ENCODE data around the gene KRAS.

The KRAS gene

GRCh38 chr12:25241167-25242020 is 9.3 kb downstream of the KRAS start:
- no peaks in the 10 kb centered on the region for H3K27me3 ChIP-seq (ENCODE audit: control insufficient read depth in 3 of 3, insufficient read depth in 3 of 3, low read depth in 1 of 3, low read length in 3 of 3)
- H3K14ac ChIP-seq (ENCODE audit: low read length) = no peak overlapping the region
- no peak overlapping the region for H3K4ac ChIP-seq (ENCODE audit: low read length)
- H2BK15ac ChIP-seq (ENCODE audit: low read length) = no peak overlapping the region
- no peak overlapping the region for H2BK12ac ChIP-seq (ENCODE audit: low read length)
- H3K36me3 ChIP-seq (replicated peaks in 1 of 2; ENCODE audit: control insufficient read depth in 2 of 2, insufficient read depth in 2 of 2, low read length in 2 of 2) = peaks cover 2 to 42% of the 10 kb centered on the region in 2 donors
- H3K9ac ChIP-seq (ENCODE audit: low read depth, low read length, poor library complexity) = no peak overlapping the region
- H2AK5ac ChIP-seq (ENCODE audit: low read depth, low read length) = no peak overlapping the region
- H4K91ac ChIP-seq (ENCODE audit: low read depth, low read length, poor library complexity) = no peak overlapping the region
- DNase-seq (ENCODE audit: low spot score) = no peak
- no peak overlapping the region for H3K4me3 ChIP-seq (ENCODE audit: low read length in 2 of 2)
- no peak overlapping the region for H4K8ac ChIP-seq (ENCODE audit: low read depth, low read length)
- WGBS, 2 donors (ENCODE audit: extremely low coverage in 2 of 2, insufficient read length in 2 of 2, insufficient replicate concordance in 1 of 2) = no CpG with 5 or more reads among the region's 6 CpGs
- H3K9me3 ChIP-seq (replicated peaks in 1 of 2; ENCODE audit: control insufficient read depth in 2 of 2, insufficient read depth in 1 of 2, low read depth in 1 of 2, low read length in 2 of 2) = no peaks in the 10 kb centered on the region
- no peak overlapping the region for H3K23ac ChIP-seq (ENCODE audit: low read depth, low read length, poor library complexity)
- H3K4me2 ChIP-seq (ENCODE audit: insufficient read depth, low read length, poor library complexity, severe bottlenecking) = no peak overlapping the region
- H3K4me1 ChIP-seq (ENCODE audit: control insufficient read depth in 2 of 2, insufficient read depth in 1 of 2, low read depth in 1 of 2, low read length in 2 of 2) = no peaks in the 10 kb centered on the region
- H2BK120ac ChIP-seq (ENCODE audit: low read depth, low read length) = no peak overlapping the region
- H3K18ac ChIP-seq (ENCODE audit: low read length) = no peak overlapping the region
- no peak overlapping the region for H2BK5ac ChIP-seq (ENCODE audit: low read length)
- H2AFZ ChIP-seq (ENCODE audit: low read length) = no peak overlapping the region
- H3K79me1 ChIP-seq (ENCODE audit: low read depth, low read length) = no peaks in the 10 kb centered on the region
- H3K27ac ChIP-seq (replicated peaks; ENCODE audit: low read length) = no peak overlapping the region

- Histone ChIP-seq H3K4me1 (ENCODE audit: control insufficient read depth in 2 of 2, insufficient read depth in 1 of 2, low read depth in 1 of 2, low read length in 2 of 2) (no peaks in the 10 kb centered on the region), H3K9ac (ENCODE audit: low read depth, low read length, poor library complexity) (no peak overlapping the region), H2AFZ (ENCODE audit: low read length) (no peak overlapping the region), H3K4ac (ENCODE audit: low read length) (no peak overlapping the region), H3K27me3 (ENCODE audit: control insufficient read depth in 3 of 3, insufficient read depth in 3 of 3, low read depth in 1 of 3, low read length in 3 of 3) (no peaks in the 10 kb centered on the region), H3K36me3 (replicated peaks in 1 of 2; ENCODE audit: control insufficient read depth in 2 of 2, insufficient read depth in 2 of 2, low read length in 2 of 2) (peaks cover 3 to 45% of the 10 kb centered on the region in 2 donors), H3K14ac (ENCODE audit: low read length) (no peak overlapping the region), H3K4me3 (ENCODE audit: low read length in 2 of 2) (no peak overlapping the region), H3K18ac (ENCODE audit: low read length) (no peak overlapping the region), H2BK12ac (ENCODE audit: low read length) (no peak overlapping the region), H3K27ac (replicated peaks; ENCODE audit: low read length) (no peak overlapping the region), H2BK120ac (ENCODE audit: low read depth, low read length) (no peak overlapping the region), H3K79me1 (ENCODE audit: low read depth, low read length) (no peaks in the 10 kb centered on the region), H4K8ac (ENCODE audit: low read depth, low read length) (no peak overlapping the region), H3K4me2 (ENCODE audit: insufficient read depth, low read length, poor library complexity, severe bottlenecking) (no peak overlapping the region), H3K23ac (ENCODE audit: low read depth, low read length, poor library complexity) (no peak overlapping the region), H3K9me3 (replicated peaks in 1 of 2; ENCODE audit: control insufficient read depth in 2 of 2, insufficient read depth in 1 of 2, low read depth in 1 of 2, low read length in 2 of 2) (no peaks in the 10 kb centered on the region), H2BK5ac (ENCODE audit: low read length) (no peak overlapping the region), H2BK15ac (ENCODE audit: low read length) (no peak overlapping the region), H4K91ac (ENCODE audit: low read depth, low read length, poor library complexity) (no peak overlapping the region), H2AK5ac (ENCODE audit: low read depth, low read length) (no peak overlapping the region)
- no CpG with 5 or more reads among the region's 4 CpGs for WGBS, 2 donors (ENCODE audit: extremely low coverage in 2 of 2, insufficient read length in 2 of 2, insufficient replicate concordance in 1 of 2)
- DNase-seq (ENCODE audit: low spot score) = no peak
These were observed 14.1 kb downstream of the KRAS start for GRCh38 chr12:25236626-25237025.

GRCh38 chr12:25236190-25236589 is 14.5 kb downstream of the KRAS start:
- H3K9me3 ChIP-seq (replicated peaks in 1 of 2; ENCODE audit: control insufficient read depth in 2 of 2, insufficient read depth in 1 of 2, low read depth in 1 of 2, low read length in 2 of 2) = no peaks in the 10 kb centered on the region
- H2AK5ac ChIP-seq (ENCODE audit: low read depth, low read length) = no peak overlapping the region
- no peak overlapping the region for H2BK12ac ChIP-seq (ENCODE audit: low read length)
- no CpG with 5 or more reads among the region's 1 CpG for WGBS, 2 donors (ENCODE audit: extremely low coverage in 2 of 2, insufficient read length in 2 of 2, insufficient replicate concordance in 1 of 2)
- no peak overlapping the region for H3K14ac ChIP-seq (ENCODE audit: low read length)
- H3K18ac ChIP-seq (ENCODE audit: low read length) = no peak overlapping the region
- H3K23ac ChIP-seq (ENCODE audit: low read depth, low read length, poor library complexity) = no peak overlapping the region
- no peaks in the 10 kb centered on the region for H3K27me3 ChIP-seq (ENCODE audit: control insufficient read depth in 3 of 3, insufficient read depth in 3 of 3, low read depth in 1 of 3, low read length in 3 of 3)
- no peak overlapping the region for H2AFZ ChIP-seq (ENCODE audit: low read length)
- no peak for DNase-seq (ENCODE audit: low spot score)
- H2BK15ac ChIP-seq (ENCODE audit: low read length) = no peak overlapping the region
- H3K4me2 ChIP-seq (ENCODE audit: insufficient read depth, low read length, poor library complexity, severe bottlenecking) = no peak overlapping the region
- H3K9ac ChIP-seq (ENCODE audit: low read depth, low read length, poor library complexity) = no peak overlapping the region
- H4K91ac ChIP-seq (ENCODE audit: low read depth, low read length, poor library complexity) = no peak overlapping the region
- H2BK120ac ChIP-seq (ENCODE audit: low read depth, low read length) = no peak overlapping the region
- no peak overlapping the region for H3K4ac ChIP-seq (ENCODE audit: low read length)
- no peaks in the 10 kb centered on the region for H3K4me1 ChIP-seq (ENCODE audit: control insufficient read depth in 2 of 2, insufficient read depth in 1 of 2, low read depth in 1 of 2, low read length in 2 of 2)
- H3K79me1 ChIP-seq (ENCODE audit: low read depth, low read length) = no peaks in the 10 kb centered on the region
- H2BK5ac ChIP-seq (ENCODE audit: low read length) = no peak overlapping the region
- H4K8ac ChIP-seq (ENCODE audit: low read depth, low read length) = no peak overlapping the region
- H3K36me3 ChIP-seq (replicated peaks in 1 of 2; ENCODE audit: control insufficient read depth in 2 of 2, insufficient read depth in 2 of 2, low read length in 2 of 2) = peaks cover 3 to 45% of the 10 kb centered on the region in 2 donors
- no peak overlapping the region for H3K27ac ChIP-seq (replicated peaks; ENCODE audit: low read length)
- H3K4me3 ChIP-seq (ENCODE audit: low read length in 2 of 2) = no peak overlapping the region

- no peak overlapping the region for H2BK12ac ChIP-seq (ENCODE audit: low read length)
- no peak overlapping the region for H2BK120ac ChIP-seq (ENCODE audit: low read depth, low read length)
- no peak for DNase-seq (ENCODE audit: low spot score)
- H3K4me3 ChIP-seq (ENCODE audit: low read length in 2 of 2) = no peak overlapping the region
- H3K18ac ChIP-seq (ENCODE audit: low read length) = no peak overlapping the region
- no peak overlapping the region for H4K91ac ChIP-seq (ENCODE audit: low read depth, low read length, poor library complexity)
- no peak overlapping the region for H4K8ac ChIP-seq (ENCODE audit: low read depth, low read length)
- H3K9me3 ChIP-seq (replicated peaks in 1 of 2; ENCODE audit: control insufficient read depth in 2 of 2, insufficient read depth in 1 of 2, low read depth in 1 of 2, low read length in 2 of 2) = no peaks in the 10 kb centered on the region
- H2AK5ac ChIP-seq (ENCODE audit: low read depth, low read length) = no peak overlapping the region
- H3K4ac ChIP-seq (ENCODE audit: low read length) = no peak overlapping the region
- peaks cover 2 to 40% of the 10 kb centered on the region in 2 donors for H3K36me3 ChIP-seq (replicated peaks in 1 of 2; ENCODE audit: control insufficient read depth in 2 of 2, insufficient read depth in 2 of 2, low read length in 2 of 2)
- no peak overlapping the region for H3K14ac ChIP-seq (ENCODE audit: low read length)
- H2AFZ ChIP-seq (ENCODE audit: low read length) = no peak overlapping the region
- H2BK15ac ChIP-seq (ENCODE audit: low read length) = no peak overlapping the region
- H3K9ac ChIP-seq (ENCODE audit: low read depth, low read length, poor library complexity) = no peak overlapping the region
- no peaks in the 10 kb centered on the region for H3K27me3 ChIP-seq (ENCODE audit: control insufficient read depth in 3 of 3, insufficient read depth in 3 of 3, low read depth in 1 of 3, low read length in 3 of 3)
- no peak overlapping the region for H3K27ac ChIP-seq (replicated peaks; ENCODE audit: low read length)
- whole genome bisulfite sequencing, 2 donors (ENCODE audit: extremely low coverage in 2 of 2, insufficient read length in 2 of 2, insufficient replicate concordance in 1 of 2) = no CpG with 5 or more reads among the region's 1 CpG
- no peak overlapping the region for H3K4me2 ChIP-seq (ENCODE audit: insufficient read depth, low read length, poor library complexity, severe bottlenecking)
- no peak overlapping the region for H2BK5ac ChIP-seq (ENCODE audit: low read length)
- no peaks in the 10 kb centered on the region for H3K79me1 ChIP-seq (ENCODE audit: low read depth, low read length)
- no peak overlapping the region for H3K23ac ChIP-seq (ENCODE audit: low read depth, low read length, poor library complexity)
- no peaks in the 10 kb centered on the region for H3K4me1 ChIP-seq (ENCODE audit: control insufficient read depth in 2 of 2, insufficient read depth in 1 of 2, low read depth in 1 of 2, low read length in 2 of 2)
These were observed 37.4 kb downstream of the KRAS start for GRCh38 chr12:25213338-25213737.

All from neuronal stem cell (in vitro differentiated cells).